H1 (cell line): ENCODE results near the gene CEACAM5. TPM values are rescaled to one million over a fixed set of nuclear protein-coding genes. Genes with fewer than 3 reads are reported as not detected.

Experiments used
- CTCF ChIA-PET: fragments of 300-600 bp; sonication (Branson Sonifier 250); formaldehyde crosslinking; loops from one replicate; lab custom pipeline; 2021; ENCODE audit not compliant: partially characterized antibody; lab: Charles Lee
- POLR2A ChIA-PET: fragments of 300-600 bp; sonication (Branson Sonifier 250); formaldehyde crosslinking; loops from one replicate; lab custom pipeline; 2021; ENCODE audit warnings: inconsistent platforms; ENCODE audit not compliant: partially characterized antibody; lab: Charles Lee
- DNase-seq, 2 experiments: peaks; one replicate each; pipeline versions ENCODE4 v3.0.0 to v3.0.0-alpha.2; 2010 to 2022; ENCODE audit warnings: low spot score in 2 of 2, low read depth in 1 of 2, mixed read lengths in 1 of 2
- FAIRE-seq: peaks from 2 replicates; lab custom pipeline; 2011; peaks lifted over from hg19 to GRCh38; lab: Jason Lieb, UNC
- H2AFZ ChIP-seq: 2 replicates; pipeline ENCODE4 v1.8.1; 2012; ENCODE audit warnings: low read length, inconsistent platforms
- H2AK5ac ChIP-seq: 2 replicates; pipeline ENCODE4 v1.6.1; 2013; ENCODE audit warnings: low read depth, low read length
- H2BK120ac ChIP-seq: replicated peaks from 2 replicates; pipeline ENCODE3; 2013; ENCODE audit warnings: low read depth, low read length, inconsistent platforms
- H2BK12ac ChIP-seq: 2 replicates; pipeline ENCODE4 v1.6.1; 2013; ENCODE audit warnings: low read depth, low read length
- H2BK15ac ChIP-seq: 2 replicates; pipeline ENCODE4 v1.6.1; 2013; ENCODE audit warnings: low read length
- H2BK20ac ChIP-seq: 2 replicates; pipeline ENCODE4 v1.6.1; 2013; ENCODE audit warnings: low read length
- H2BK5ac ChIP-seq: 2 replicates; pipeline ENCODE4 v1.6.1; 2013; ENCODE audit warnings: low read depth, low read length
- H3K14ac ChIP-seq: 2 replicates; pipeline ENCODE4 v1.6.1; 2013; ENCODE audit warnings: inconsistent platforms; ENCODE audit not compliant: insufficient read length
- H3K18ac ChIP-seq: 2 replicates; pipeline ENCODE4 v1.6.1; 2013; ENCODE audit warnings: low read length; ENCODE audit errors: extremely low read depth
- H3K23ac ChIP-seq: 2 replicates; pipeline ENCODE4 v1.6.1; 2013; ENCODE audit warnings: inconsistent platforms; ENCODE audit not compliant: insufficient read length
- H3K23me2 ChIP-seq: 2 replicates; pipeline ENCODE4 v1.6.1; 2013; ENCODE audit warnings: low read depth, low read length
- H3K27ac ChIP-seq: 2 replicates; pipeline ENCODE4 v1.6.1; 2011; ENCODE audit warnings: low read depth, low read length, inconsistent platforms
- H3K27me3 ChIP-seq, 4 experiments: replicated peaks in 1 of 4; 1 replicate in 1 of 4; 2 replicates in 3 of 4; pipeline versions ENCODE4 v1.6.1 to v1.8.1; 2011 to 2013; ENCODE audit warnings: low read length in 3 of 4, mild to moderate bottlenecking in 3 of 4, inconsistent platforms in 2 of 4, mixed read lengths in 2 of 4, moderate library complexity in 1 of 4; ENCODE audit not compliant: control insufficient read depth in 3 of 4, insufficient read depth in 3 of 4; ENCODE audit errors: extremely low read depth in 1 of 4
- H3K36me3 ChIP-seq, 4 experiments: 2 replicates each; pipeline versions ENCODE4 v1.6.1 to v1.8.1; 2011 to 2013; ENCODE audit warnings: mild to moderate bottlenecking in 4 of 4, low read length in 3 of 4, moderate library complexity in 2 of 4, control low read depth in 1 of 4, inconsistent platforms in 1 of 4; ENCODE audit not compliant: insufficient read depth in 4 of 4, control insufficient read depth in 2 of 4
- H3K4ac ChIP-seq: replicated peaks from 2 replicates; pipeline ENCODE3; 2013; ENCODE audit warnings: low read length, low read depth, mixed read lengths, inconsistent platforms; ENCODE audit not compliant: insufficient read length
- H3K4me1 ChIP-seq, 4 experiments: replicated peaks in 1 of 4; 1 replicate in 1 of 4; 2 replicates in 3 of 4; pipeline versions ENCODE4 v1.6.1 to v1.8.1; 2011 to 2013; ENCODE audit warnings: low read length in 3 of 4, inconsistent platforms in 2 of 4, mixed read lengths in 1 of 4; ENCODE audit not compliant: insufficient read depth in 4 of 4, control insufficient read depth in 3 of 4
- H3K4me2 ChIP-seq, 2 experiments: 2 replicates each; pipeline versions ENCODE4 v1.6.1 to v1.8.1; 2011 to 2013; ENCODE audit warnings: low read depth in 2 of 2, low read length in 2 of 2, control low read depth in 1 of 2, inconsistent platforms in 1 of 2, mild to moderate bottlenecking in 1 of 2; ENCODE audit not compliant: insufficient read depth in 1 of 2
- H3K4me3 ChIP-seq, 4 experiments: fragments of 200-600, 300-600 bp in 1 of 4; sonication (generic), shearing (Covaris generic), sonication (Bioruptor Twin) in 1 of 4; 2 replicates each; pipeline versions ENCODE4 v1.5.1 to v1.8.1; 2011 to 2016; ENCODE audit warnings: low read length in 4 of 4, low read depth in 3 of 4, control low read depth in 2 of 4, inconsistent platforms in 2 of 4, mild to moderate bottlenecking in 2 of 4, mixed read lengths in 1 of 4, moderate library complexity in 1 of 4; ENCODE audit not compliant: insufficient read depth in 2 of 4; ENCODE audit errors: extremely low read depth in 1 of 4
- H3K56ac ChIP-seq: replicated peaks from 2 replicates; pipeline ENCODE3; 2013; ENCODE audit warnings: low read depth, mild to moderate bottlenecking, mixed read lengths, low read length, inconsistent platforms; ENCODE audit not compliant: insufficient read length
- H3K79me1 ChIP-seq: 2 replicates; pipeline ENCODE4 v1.6.1; 2013; ENCODE audit warnings: low read depth, low read length, control low read depth
- H3K79me2 ChIP-seq, 2 experiments: 2 replicates each; pipeline versions ENCODE4 v1.6.1 to v1.8.1; 2012 to 2013; ENCODE audit warnings: low read length in 2 of 2, mild to moderate bottlenecking in 2 of 2, inconsistent platforms in 1 of 2; ENCODE audit not compliant: insufficient read depth in 2 of 2, control insufficient read depth in 1 of 2
- H3K9ac ChIP-seq, 4 experiments: replicated peaks in 1 of 4; 1 replicate in 1 of 4; 2 replicates in 3 of 4; pipeline versions ENCODE4 v1.6.1 to v1.8.1; 2011 to 2013; ENCODE audit warnings: low read depth in 3 of 4, low read length in 3 of 4, control low read depth in 2 of 4, mild to moderate bottlenecking in 2 of 4, moderate library complexity in 2 of 4, inconsistent platforms in 1 of 4; ENCODE audit errors: extremely low read depth in 1 of 4
- H3K9me3 ChIP-seq, 2 experiments: 2 replicates each; pipeline versions ENCODE4 v1.6.1 to v1.8.1; 2012 to 2013; ENCODE audit warnings: mild to moderate bottlenecking in 2 of 2, moderate library complexity in 2 of 2, control low read depth in 1 of 2, inconsistent platforms in 1 of 2, low read depth in 1 of 2, low read length in 1 of 2, mixed read lengths in 1 of 2; ENCODE audit not compliant: insufficient read depth in 2 of 2
- H4K20me1 ChIP-seq, 2 experiments: replicated peaks in 1 of 2; 2 replicates each; pipeline versions ENCODE3 to v1.8.1; 2011 to 2013; ENCODE audit warnings: inconsistent platforms in 2 of 2, low read length in 2 of 2, mild to moderate bottlenecking in 1 of 2; ENCODE audit not compliant: insufficient read depth in 2 of 2, control insufficient read depth in 1 of 2
- H4K5ac ChIP-seq: 2 replicates; pipeline ENCODE4 v1.6.1; 2013; ENCODE audit warnings: low read length, low read depth, mixed read lengths, inconsistent platforms; ENCODE audit not compliant: insufficient read length
- H4K8ac ChIP-seq: 2 replicates; pipeline ENCODE4 v1.8.0; 2013; ENCODE audit warnings: mild to moderate bottlenecking, moderate library complexity, low read length, inconsistent platforms; ENCODE audit not compliant: insufficient read depth; ENCODE audit errors: extremely low read depth
- H4K91ac ChIP-seq: replicated peaks from 2 replicates; pipeline ENCODE3; 2013; ENCODE audit warnings: low read length, mixed read lengths, inconsistent platforms; ENCODE audit not compliant: insufficient read length
- ATF3 ChIP-seq: IDR thresholded peaks from 2 replicates; pipeline ENCODE4 v1.6.1; 2011; ENCODE audit warnings: low read depth, mild to moderate bottlenecking, low read length; ENCODE audit not compliant: insufficient read depth
- HDAC2 ChIP-seq, 2 experiments: fragments of 300-600 bp in 1 of 2; sonication (generic) in 1 of 2; IDR thresholded peaks; 2 replicates each; pipeline ENCODE4 v1.6.1; 2011 to 2012; ENCODE audit warnings: low read depth in 2 of 2, low read length in 2 of 2, mild to moderate bottlenecking in 2 of 2, moderate library complexity in 2 of 2, borderline replicate concordance in 1 of 2, inconsistent platforms in 1 of 2
- RAD21 ChIP-seq, 2 experiments: IDR thresholded peaks in 1 of 2; conservative IDR thresholded peaks in 1 of 2; 2 replicates each; pipeline ENCODE4 v1.6.1; 2011; ENCODE audit warnings: low read depth in 2 of 2, low read length in 2 of 2, improper control_type of control experiment in 1 of 2, inconsistent platforms in 1 of 2, mild to moderate bottlenecking in 1 of 2, moderate library complexity in 1 of 2
- WGBS, 2 experiments: shearing (Covaris generic) in 1 of 2; methylation state at CpG; one replicate each; pipeline versions ENCODE4 v1.1.6 to v1.1.7; 2013 to 2015; ENCODE audit warnings: low lambda C conversion rate in 2 of 2, mixed read lengths in 2 of 2, inconsistent platforms in 1 of 2, low coverage in 1 of 2, missing lambda C conversion rate in 1 of 2; ENCODE audit not compliant: insufficient replicate concordance in 2 of 2, insufficient coverage in 1 of 2, insufficient read length in 1 of 2; ENCODE audit errors: extremely low coverage in 1 of 2, missing lambda C conversion rate in 1 of 2; 5-methylcytosine and 5-hydroxymethylcytosine counted together
- polyA plus RNA-seq, 7 experiments: library from polyadenylated mRNA; depleted of rRNA in 3 of 7; stranded (reverse) in 5 of 7; unstranded in 2 of 7; fragments of >200 nt in 5 of 7; fragments of 200-250 nt in 2 of 7; gene quantifications; 1 replicate in 5 of 7; 2 replicates in 1 of 7; 4 replicates in 1 of 7; pipeline versions ENCODE4 v1.2.1 to v1.2.3, GENCODE V29; 2011 to 2013; ENCODE audit warnings: missing spikeins in 2 of 7, mixed read lengths in 2 of 7
- total RNA-seq: library from RNA; stranded (reverse); fragmentation: NEBNext Ultra II Directional; extraction: Animal tissue kit (Norgen Biotek cat#: 25700); gene quantifications from 2 replicates; pipeline ENCODE4 v1.2.1, GENCODE V29; 2021
- TF ChIP-seq, protein P1 (sequence below), 3 experiments: IDR thresholded peaks; 1 replicate in 2 of 3; 2 replicates in 1 of 3; pipeline versions ENCODE4 v1.5.1 to v1.6.1; 2011; ENCODE audit warnings: low read length in 3 of 3, mild to moderate bottlenecking in 3 of 3, inconsistent platforms in 2 of 3, low read depth in 1 of 3, moderate library complexity in 1 of 3; ENCODE audit not compliant: insufficient read depth in 1 of 3; ENCODE audit errors: control extremely low read depth in 1 of 3
- TF ChIP-seq, protein P2 (sequence below): IDR thresholded peaks from 2 replicates; pipeline ENCODE4 v1.6.1; 2012; ENCODE audit warnings: inconsistent platforms

CEACAM5 gene
- total and polyA plus RNA-seq, 2 of the 8 experiments (the other 6 are each of a cell fraction or from before 2014, with no cell fraction given): not detected

GRCh38 chr19:41746593-41747227 is 38.3 kb downstream of the CEACAM5 start:
- Histone ChIP-seq H3K27me3 (no peaks in the 10 kb centered on the region), H3K4me1 (no peaks in the 10 kb centered on the region), H3K4me3 (no peak overlapping the region), H3K56ac (no peak overlapping the region), H3K23me2 (no peaks in the 10 kb centered on the region), H2BK5ac (no peak overlapping the region), H3K79me2 (no peaks in the 10 kb centered on the region), H3K4ac (no peak overlapping the region), H2BK12ac (no peak overlapping the region), H3K9me3 (peaks cover 33 to 82% of the 10 kb centered on the region in 2 experiments), H2BK20ac (no peak overlapping the region), H2BK120ac (no peak overlapping the region), H3K18ac (no peak overlapping the region), H2AK5ac (no peak overlapping the region), H3K36me3 (no peaks in the 10 kb centered on the region), H3K14ac (no peak overlapping the region), H2AFZ (no peak overlapping the region), H2BK15ac (no peak overlapping the region), H4K8ac (no peak overlapping the region), H4K5ac (no peak overlapping the region), H3K27ac (no peak overlapping the region), H4K20me1 (no peaks in the 10 kb centered on the region), H3K4me2 (no peak overlapping the region), H3K23ac (no peak overlapping the region), H4K91ac (no peak overlapping the region), H3K79me1 (no peaks in the 10 kb centered on the region), H3K9ac (no peak overlapping the region)
- ChIA-PET CTCF (interaction anchor here (0.8 to 1.1 kb wide), 2 partner anchors 8 to 105 kb away, joined by 3 read pairs; no protein-coding TSS in a partner anchor), POLR2A (no interaction called here)
- FAIRE-seq (no peak), DNase-seq (peak in 1 of 2 experiments; percentile 46)
- TF ChIP-seq, protein P1, sequence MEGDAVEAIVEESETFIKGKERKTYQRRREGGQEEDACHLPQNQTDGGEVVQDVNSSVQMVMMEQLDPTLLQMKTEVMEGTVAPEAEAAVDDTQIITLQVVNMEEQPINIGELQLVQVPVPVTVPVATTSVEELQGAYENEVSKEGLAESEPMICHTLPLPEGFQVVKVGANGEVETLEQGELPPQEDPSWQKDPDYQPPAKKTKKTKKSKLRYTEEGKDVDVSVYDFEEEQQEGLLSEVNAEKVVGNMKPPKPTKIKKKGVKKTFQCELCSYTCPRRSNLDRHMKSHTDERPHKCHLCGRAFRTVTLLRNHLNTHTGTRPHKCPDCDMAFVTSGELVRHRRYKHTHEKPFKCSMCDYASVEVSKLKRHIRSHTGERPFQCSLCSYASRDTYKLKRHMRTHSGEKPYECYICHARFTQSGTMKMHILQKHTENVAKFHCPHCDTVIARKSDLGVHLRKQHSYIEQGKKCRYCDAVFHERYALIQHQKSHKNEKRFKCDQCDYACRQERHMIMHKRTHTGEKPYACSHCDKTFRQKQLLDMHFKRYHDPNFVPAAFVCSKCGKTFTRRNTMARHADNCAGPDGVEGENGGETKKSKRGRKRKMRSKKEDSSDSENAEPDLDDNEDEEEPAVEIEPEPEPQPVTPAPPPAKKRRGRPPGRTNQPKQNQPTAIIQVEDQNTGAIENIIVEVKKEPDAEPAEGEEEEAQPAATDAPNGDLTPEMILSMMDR (IDR thresholded peaks at IDR 0.05; ENCODE audit: control extremely low read depth in 1 of 3, insufficient read depth in 1 of 3, low read depth in 1 of 3, low read length in 3 of 3): peak; percentile 17 to 38 (median 26); a peak in 3 of 4 replicates
- TF ChIP-seq RAD21 (IDR thresholded peaks at IDR 0.05 in 1 of 2, conservative IDR thresholded peaks at IDR 0.05 in 1 of 2; ENCODE audit: low read depth in 2 of 2, low read length in 2 of 2) (peak; percentile 43 to 49), ATF3 (no peak), HDAC2 (IDR thresholded peaks at IDR 0.05; ENCODE audit: borderline replicate concordance in 1 of 2, low read depth in 2 of 2, low read length in 2 of 2) (no peak)
- TF ChIP-seq, protein P2, sequence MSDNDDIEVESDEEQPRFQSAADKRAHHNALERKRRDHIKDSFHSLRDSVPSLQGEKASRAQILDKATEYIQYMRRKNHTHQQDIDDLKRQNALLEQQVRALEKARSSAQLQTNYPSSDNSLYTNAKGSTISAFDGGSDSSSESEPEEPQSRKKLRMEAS: no peak
- WGBS, 2 experiments: 64% methylated on average over 11 of the region's 11 CpGs; no CpG with 5 or more reads in 1 of the 2 experiments
